ENCODE data around the gene PCGF3.

- TF ChIP-seq, protein P1, sequence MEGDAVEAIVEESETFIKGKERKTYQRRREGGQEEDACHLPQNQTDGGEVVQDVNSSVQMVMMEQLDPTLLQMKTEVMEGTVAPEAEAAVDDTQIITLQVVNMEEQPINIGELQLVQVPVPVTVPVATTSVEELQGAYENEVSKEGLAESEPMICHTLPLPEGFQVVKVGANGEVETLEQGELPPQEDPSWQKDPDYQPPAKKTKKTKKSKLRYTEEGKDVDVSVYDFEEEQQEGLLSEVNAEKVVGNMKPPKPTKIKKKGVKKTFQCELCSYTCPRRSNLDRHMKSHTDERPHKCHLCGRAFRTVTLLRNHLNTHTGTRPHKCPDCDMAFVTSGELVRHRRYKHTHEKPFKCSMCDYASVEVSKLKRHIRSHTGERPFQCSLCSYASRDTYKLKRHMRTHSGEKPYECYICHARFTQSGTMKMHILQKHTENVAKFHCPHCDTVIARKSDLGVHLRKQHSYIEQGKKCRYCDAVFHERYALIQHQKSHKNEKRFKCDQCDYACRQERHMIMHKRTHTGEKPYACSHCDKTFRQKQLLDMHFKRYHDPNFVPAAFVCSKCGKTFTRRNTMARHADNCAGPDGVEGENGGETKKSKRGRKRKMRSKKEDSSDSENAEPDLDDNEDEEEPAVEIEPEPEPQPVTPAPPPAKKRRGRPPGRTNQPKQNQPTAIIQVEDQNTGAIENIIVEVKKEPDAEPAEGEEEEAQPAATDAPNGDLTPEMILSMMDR (IDR thresholded peaks at IDR 0.05) = no peak
- TF ChIP-seq ZFX (IDR thresholded peaks at IDR 0.05; ENCODE audit: borderline replicate concordance) = no peak
These were observed 110.0 kb downstream of the PCGF3 start for GRCh38 chr4:815464-816146.

Data from 22Rv1 (cell line).